ENCODE results near the gene ARHGEF10L.

DNA sequence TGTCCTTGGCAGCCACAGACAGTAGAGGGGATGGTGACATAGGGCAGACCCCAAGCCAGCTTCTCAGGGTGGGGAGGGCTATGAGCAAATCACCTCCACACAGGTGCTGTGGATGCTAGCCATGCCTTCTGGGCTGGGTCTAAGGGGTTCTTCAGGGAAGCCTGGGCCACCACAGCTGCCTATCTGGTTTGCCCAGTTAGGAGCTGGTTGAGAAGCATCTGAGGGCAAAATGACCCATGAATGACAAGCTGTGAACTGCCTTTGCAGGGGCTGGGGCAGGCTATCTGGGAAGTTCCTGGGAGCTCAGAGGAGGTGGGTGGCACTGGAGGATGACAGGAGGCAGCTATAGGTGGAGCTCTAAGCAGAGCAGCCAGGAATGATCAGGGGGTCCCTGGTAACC is 10.1 kb upstream of the ARHGEF10L start:
- TF ChIP-seq, protein P1, sequence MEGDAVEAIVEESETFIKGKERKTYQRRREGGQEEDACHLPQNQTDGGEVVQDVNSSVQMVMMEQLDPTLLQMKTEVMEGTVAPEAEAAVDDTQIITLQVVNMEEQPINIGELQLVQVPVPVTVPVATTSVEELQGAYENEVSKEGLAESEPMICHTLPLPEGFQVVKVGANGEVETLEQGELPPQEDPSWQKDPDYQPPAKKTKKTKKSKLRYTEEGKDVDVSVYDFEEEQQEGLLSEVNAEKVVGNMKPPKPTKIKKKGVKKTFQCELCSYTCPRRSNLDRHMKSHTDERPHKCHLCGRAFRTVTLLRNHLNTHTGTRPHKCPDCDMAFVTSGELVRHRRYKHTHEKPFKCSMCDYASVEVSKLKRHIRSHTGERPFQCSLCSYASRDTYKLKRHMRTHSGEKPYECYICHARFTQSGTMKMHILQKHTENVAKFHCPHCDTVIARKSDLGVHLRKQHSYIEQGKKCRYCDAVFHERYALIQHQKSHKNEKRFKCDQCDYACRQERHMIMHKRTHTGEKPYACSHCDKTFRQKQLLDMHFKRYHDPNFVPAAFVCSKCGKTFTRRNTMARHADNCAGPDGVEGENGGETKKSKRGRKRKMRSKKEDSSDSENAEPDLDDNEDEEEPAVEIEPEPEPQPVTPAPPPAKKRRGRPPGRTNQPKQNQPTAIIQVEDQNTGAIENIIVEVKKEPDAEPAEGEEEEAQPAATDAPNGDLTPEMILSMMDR (IDR thresholded peaks at IDR 0.05; ENCODE audit: borderline replicate concordance, extremely low read depth, low read length, poor library complexity, severe bottlenecking): no peak
- no peak for TF ChIP-seq EZH2 (IDR thresholded peaks at IDR 0.05; ENCODE audit: borderline replicate concordance, low read depth, low read length, severe bottlenecking)
